BJ (cell line): Measurements from ENCODE around the gene ADAMTS12. TPM values are rescaled to one million over a fixed set of nuclear protein-coding genes. Genes with fewer than 3 reads are reported as not detected.

ENCODE experiments used
- CTCF ChIA-PET: fragments of 350-600 bp; formaldehyde crosslinking; extraction: SDS; loops from one replicate; lab custom pipeline; 2021; ENCODE audit warnings: antibody characterized with exemption, inconsistent platforms; lab: Yijun Ruan, JAX
- POLR2A ChIA-PET: fragments of 300-600 bp; sonication (Branson Sonifier 250); formaldehyde crosslinking; extraction: SDS; loops from one replicate; lab custom pipeline; 2021; ENCODE audit warnings: antibody characterized with exemption; lab: Charles Lee
- DNase-seq: peaks from one replicate; pipeline ENCODE4 v3.0.0-alpha.2; 2011; ENCODE audit warnings: low read depth
- H3K27me3 ChIP-seq: 2 replicates; pipeline ENCODE4 v1.6.0; 2011; ENCODE audit warnings: low read length; ENCODE audit not compliant: control insufficient read depth, insufficient read depth
- H3K36me3 ChIP-seq: 2 replicates; pipeline ENCODE4 v1.5.1; 2011; ENCODE audit warnings: low read length; ENCODE audit not compliant: control insufficient read depth, insufficient read depth
- H3K4me3 ChIP-seq: 2 replicates; pipeline ENCODE4 v1.5.1; 2011; ENCODE audit warnings: low read depth, mild to moderate bottlenecking, control low read depth, low read length
- CTCF ChIP-seq: IDR thresholded peaks from 2 replicates; pipeline ENCODE4 v1.5.1; 2011; ENCODE audit warnings: low read depth, mild to moderate bottlenecking, control low read depth, inconsistent platforms, low read length, moderate library complexity; ENCODE audit not compliant: insufficient read depth
- polyA plus RNA-seq: library from polyadenylated mRNA; depleted of rRNA; stranded (reverse); fragments of >200 nt; gene quantifications from 2 replicates; pipeline ENCODE4 v1.2.3, GENCODE V29; 2011

ADAMTS12 gene
- polyA plus RNA-seq, 1 experiment: 25.6 TPM

GRCh38 chr5:33905381-33905780 lies 13.6 kb upstream of the ADAMTS12 start:
- TF ChIP-seq CTCF: no peak
- Histone ChIP-seq H3K27me3 (peaks cover 2% of the 10 kb centered on the region; the same call in 1 of the 2 replicates), H3K4me3 (no peak overlapping the region), H3K36me3 (no peaks in the 10 kb centered on the region)
- CTCF ChIA-PET: no interaction called here
- POLR2A ChIA-PET: no interaction called here
- DNase-seq: no peak

- CTCF ChIA-PET: interaction anchor here (1.0 kb wide), 1 partner anchor 31 kb away, joined by 3 read pairs; no protein-coding TSS in a partner anchor
- no peak for DNase-seq
- no peak for TF ChIP-seq CTCF
- Histone ChIP-seq H3K4me3 (no peak overlapping the region), H3K36me3 (no peaks in the 10 kb centered on the region), H3K27me3 (no peaks in the 10 kb centered on the region; the same call in 1 of the 2 replicates)
- POLR2A ChIA-PET: no interaction called here
These were observed 11.3 kb upstream of the ADAMTS12 start for GRCh38 chr5:33903118-33903517.

- H3K36me3 ChIP-seq: no peaks in the 10 kb centered on the region
- POLR2A ChIA-PET: no interaction called here
These were observed 9.4 kb upstream of the ADAMTS12 start for GRCh38 chr5:33901156-33901555.

GRCh38 chr5:33894566-33894965 lies 2.8 kb upstream of the ADAMTS12 start:
- DNase-seq: no peak
- ChIA-PET POLR2A (no interaction called here), CTCF (no interaction called here)
- H3K27me3 ChIP-seq: no peaks in the 10 kb centered on the region; the same call in 1 of the 2 replicates
- no peaks in the 10 kb centered on the region for H3K36me3 ChIP-seq
- TF ChIP-seq CTCF: no peak
- H3K4me3 ChIP-seq: no peak overlapping the region

More at GRCh38 chr5:33901156-33901555, 9.4 kb upstream of the ADAMTS12 start:
- Histone ChIP-seq H3K4me3 (no peak overlapping the region), H3K27me3 (no peaks in the 10 kb centered on the region; the same call in 1 of the 2 replicates)
- no peak for TF ChIP-seq CTCF
- DNase-seq: peak; percentile 69
- CTCF ChIA-PET: interaction anchor here (1.0 to 1.2 kb wide), 2 partner anchors 12 to 33 kb away, joined by 3 read pairs; no protein-coding TSS in a partner anchor

GRCh38 chr5:33892620-33893137 lies 889 bp upstream of the ADAMTS12 start:
- H3K36me3 ChIP-seq: no peaks in the 10 kb centered on the region
- DNase-seq: peak; percentile 80
- H3K27me3 ChIP-seq: no peaks in the 10 kb centered on the region
- H3K4me3 ChIP-seq: peak overlapping the region; percentile 62
- CTCF ChIA-PET: interaction anchor here (1.3 to 2.0 kb wide), 2 partner anchors 42 to 98 kb away, joined by 3 to 13 read pairs; no protein-coding TSS in a partner anchor
- 0 out of 2 replicates have a peak, but pooled peaks have one; percentile 7 for TF ChIP-seq CTCF
- POLR2A ChIA-PET: interaction anchor here (0.6 kb wide), 1 partner anchor 1138 kb away, joined by 4 read pairs; no protein-coding TSS in a partner anchor
